ENCODE results near the gene HNRNPAB.

GRCh38 chr5:178209334-178210072 is 5.2 kb downstream of the HNRNPAB start:
- TF ChIP-seq, protein P1, sequence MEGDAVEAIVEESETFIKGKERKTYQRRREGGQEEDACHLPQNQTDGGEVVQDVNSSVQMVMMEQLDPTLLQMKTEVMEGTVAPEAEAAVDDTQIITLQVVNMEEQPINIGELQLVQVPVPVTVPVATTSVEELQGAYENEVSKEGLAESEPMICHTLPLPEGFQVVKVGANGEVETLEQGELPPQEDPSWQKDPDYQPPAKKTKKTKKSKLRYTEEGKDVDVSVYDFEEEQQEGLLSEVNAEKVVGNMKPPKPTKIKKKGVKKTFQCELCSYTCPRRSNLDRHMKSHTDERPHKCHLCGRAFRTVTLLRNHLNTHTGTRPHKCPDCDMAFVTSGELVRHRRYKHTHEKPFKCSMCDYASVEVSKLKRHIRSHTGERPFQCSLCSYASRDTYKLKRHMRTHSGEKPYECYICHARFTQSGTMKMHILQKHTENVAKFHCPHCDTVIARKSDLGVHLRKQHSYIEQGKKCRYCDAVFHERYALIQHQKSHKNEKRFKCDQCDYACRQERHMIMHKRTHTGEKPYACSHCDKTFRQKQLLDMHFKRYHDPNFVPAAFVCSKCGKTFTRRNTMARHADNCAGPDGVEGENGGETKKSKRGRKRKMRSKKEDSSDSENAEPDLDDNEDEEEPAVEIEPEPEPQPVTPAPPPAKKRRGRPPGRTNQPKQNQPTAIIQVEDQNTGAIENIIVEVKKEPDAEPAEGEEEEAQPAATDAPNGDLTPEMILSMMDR (IDR thresholded peaks at IDR 0.05), result no peak
- no peak for TF ChIP-seq POLR2A (IDR thresholded peaks at IDR 0.05)
